Germinal center (tissue), 1 donor: ENCODE results near the gene CA6.
"Not testable (repeated sequence)": the region's sequence is repeated elsewhere in the genome, so short reads cannot be mapped to it uniquely, and the experiment has no call there.

Experiments used
- DNase-seq: peaks from one replicate; pipeline ENCODE4 v3.0.0; 2012; ENCODE audit warnings: mixed read lengths, low spot score

CA6 gene

DNA sequence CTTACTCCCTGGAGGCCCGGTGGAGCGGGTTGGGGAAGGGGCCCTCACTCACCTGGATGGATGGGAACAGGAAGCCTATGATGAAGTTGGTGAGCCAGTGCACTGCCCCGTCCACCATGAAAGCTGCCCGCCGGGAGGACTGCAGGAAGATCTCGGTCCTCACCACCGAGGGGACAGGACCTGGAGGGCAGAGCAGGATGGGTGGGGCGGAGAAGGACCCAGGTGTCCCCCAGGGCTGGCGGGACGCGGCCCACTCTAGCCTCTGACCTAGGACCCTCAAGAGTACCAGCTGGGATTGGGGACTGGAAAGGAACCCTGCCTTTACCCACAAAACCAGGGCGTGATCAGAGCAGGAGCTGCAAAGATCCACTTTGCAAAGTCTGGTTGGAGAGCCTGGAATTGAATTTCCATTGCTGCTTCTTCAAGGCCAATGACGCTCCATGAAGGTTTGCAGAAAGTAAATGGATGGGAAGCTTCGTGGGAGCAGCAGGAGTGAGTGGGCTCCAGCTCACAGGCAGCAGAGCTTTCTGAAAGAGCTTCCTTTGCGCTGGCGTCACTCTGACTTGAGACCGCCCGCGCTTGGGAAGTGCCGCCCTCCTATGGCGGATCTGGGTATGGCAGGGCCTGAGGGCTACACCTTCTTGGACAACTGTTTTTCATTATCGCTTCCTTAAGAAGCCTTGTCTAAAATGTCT lies 59.2 kb downstream of the CA6 start:
- peak; percentile 86 for DNase-seq

DNA sequence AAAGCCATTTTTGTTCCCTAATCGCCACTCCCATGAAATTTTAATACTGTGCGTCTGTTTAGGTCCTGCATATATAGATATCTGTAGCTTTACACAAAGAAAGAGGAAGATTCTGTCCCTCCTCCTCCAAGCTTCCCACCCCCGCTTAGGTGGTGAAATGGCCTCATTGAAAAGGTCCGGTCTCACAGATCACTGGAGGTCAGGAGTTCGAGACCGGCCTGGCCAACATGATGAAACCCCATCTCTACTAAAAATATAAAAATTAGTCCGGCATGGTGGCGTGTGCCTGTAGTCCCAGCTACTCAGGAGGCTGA lies 59.7 kb downstream of the CA6 start:
- no peak for DNase-seq

DNA sequence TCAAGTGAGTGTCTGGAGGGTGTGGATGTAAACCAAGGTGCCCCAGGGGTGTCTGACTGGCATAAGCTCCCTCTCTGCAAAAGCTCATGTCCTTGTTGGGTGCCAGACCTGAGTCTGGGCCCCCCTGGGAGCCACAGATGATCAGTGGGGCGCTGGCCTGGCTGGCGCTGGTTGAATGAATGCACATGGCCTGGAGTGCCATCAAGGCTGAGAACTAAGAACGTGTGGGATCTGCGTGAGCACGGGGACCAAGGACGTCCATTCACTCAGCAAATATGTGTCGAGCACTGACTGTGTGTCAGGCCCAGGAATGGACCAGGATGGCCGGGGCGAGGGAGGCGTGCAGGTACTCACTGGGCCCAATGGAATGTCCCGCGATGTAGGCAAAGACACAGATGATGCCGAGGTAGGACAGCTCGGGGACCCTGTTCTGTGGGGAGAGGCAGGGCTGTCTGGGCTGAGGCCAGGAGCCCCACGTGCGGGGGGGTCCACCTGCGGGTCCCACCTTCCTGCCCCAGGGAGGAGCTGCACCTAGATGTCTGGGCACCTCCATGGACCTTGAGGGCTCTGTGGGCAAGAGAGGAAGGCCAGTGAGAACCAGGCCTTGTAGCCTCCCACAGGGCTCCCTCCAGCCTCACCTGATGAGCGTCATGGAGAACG lies 61.4 kb downstream of the CA6 start:
- DNase-seq, result no peak

DNA sequence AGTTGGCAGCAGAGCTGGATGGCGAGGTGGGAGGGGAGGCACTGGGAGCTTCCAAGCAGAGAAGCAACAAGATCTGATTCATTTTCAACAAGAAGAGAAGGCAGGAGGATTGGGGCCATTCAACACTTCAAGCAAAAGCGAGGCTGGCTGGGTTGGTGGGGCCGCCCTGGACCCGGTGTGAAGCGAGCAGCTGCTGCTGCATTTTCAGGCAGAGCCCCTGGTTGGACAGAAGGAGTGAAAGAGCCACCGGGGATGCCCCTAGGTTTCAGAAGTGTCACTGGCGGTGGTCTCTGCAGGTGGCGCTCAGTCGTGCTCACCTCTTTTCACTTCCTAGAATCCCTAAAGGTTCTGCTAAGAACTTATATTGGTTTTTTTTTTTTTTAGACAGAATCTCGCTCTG lies 62.6 kb downstream of the CA6 start:
- DNase-seq, result no peak

DNA sequence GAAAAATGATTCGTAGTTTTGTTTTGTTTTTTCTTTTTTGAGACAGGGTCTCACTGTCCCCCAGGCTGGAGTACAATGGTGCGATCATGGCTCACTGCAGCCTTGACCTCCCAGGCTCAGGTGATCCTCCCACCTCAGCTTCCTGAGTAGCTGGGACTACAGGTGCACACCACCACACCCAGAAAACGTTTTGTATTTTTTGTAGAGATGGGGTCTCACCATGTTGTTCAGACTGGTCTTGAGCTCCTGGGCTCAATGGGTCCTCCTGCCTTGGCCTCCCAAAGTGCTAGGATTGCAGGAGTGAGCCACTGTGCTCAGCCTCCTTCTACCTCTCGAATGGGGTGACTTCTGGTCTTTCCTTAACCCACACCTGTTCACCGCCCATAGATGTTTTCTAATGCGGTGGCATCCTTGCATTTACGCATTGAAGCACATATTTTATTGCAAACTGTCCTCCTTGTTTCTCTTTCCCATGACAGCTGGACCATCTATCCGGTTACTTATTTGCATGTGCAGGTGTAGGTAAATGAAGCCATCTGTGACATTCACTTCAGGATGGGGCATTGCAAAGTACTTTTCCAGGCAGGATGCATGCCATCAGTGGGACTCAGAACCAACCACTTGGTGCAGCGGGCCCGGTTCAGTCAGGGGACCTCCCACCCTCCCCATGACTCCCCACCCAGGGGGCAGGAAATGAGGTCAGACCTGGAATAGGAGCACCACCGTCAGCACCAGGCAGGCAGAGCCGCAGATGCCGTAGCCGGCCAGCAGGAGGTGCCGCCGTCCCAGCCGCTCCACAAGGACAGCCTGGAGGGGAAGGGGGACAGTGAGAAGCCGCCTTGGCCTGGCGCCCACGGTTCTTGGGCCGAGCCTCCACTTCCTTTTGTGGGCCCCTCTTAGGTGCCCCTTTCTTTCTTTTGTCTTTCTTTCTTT lies 64.0 kb downstream of the CA6 start:
- peak; percentile 76 for DNase-seq

DNA sequence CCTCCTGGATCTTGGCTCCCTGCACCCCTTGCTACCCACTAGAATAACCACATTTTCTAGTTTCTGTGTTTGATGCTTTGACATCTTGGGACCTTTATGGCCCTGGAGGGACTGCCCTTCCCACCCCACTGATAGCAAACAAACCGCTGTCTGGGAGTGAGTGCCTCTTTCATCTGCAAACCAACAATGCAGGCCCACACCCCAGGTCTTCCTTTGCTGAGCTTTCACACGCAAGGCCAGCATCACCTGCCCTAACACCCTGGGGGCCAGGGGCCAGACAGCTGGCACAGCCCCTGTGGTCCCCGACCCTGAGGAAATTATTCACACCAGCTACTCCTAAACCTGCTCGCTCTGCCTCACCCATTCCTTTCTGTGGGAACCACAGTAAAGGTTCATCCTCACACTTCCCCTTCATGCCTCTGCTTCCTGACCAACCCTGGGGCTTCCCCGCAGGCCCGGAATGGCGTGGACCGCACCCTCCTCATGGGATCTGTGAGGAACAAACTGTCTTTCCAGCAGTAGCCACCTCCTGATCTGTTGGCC lies 65.2 kb downstream of the CA6 start:
- no peak for DNase-seq

DNA sequence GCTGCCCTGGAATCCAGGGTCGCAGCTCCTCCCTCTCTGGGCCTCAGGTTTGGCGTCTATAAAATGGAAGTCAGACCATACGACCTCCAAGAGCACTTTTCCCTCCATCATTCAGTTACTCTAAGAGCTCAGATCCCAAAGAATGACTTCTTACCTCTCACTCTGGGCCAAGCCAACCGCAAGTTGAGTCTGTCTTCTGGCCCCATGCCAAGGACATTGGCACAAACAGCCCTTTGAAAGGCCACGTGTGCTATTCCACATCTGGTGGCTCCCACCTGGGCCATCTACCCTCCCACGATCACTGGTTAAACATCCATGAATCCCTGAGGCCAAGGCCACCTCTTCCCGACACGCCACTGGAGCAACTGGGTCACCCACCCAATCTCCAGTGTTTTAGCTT lies 68.2 kb downstream of the CA6 start:
- DNase-seq, result no peak

DNA sequence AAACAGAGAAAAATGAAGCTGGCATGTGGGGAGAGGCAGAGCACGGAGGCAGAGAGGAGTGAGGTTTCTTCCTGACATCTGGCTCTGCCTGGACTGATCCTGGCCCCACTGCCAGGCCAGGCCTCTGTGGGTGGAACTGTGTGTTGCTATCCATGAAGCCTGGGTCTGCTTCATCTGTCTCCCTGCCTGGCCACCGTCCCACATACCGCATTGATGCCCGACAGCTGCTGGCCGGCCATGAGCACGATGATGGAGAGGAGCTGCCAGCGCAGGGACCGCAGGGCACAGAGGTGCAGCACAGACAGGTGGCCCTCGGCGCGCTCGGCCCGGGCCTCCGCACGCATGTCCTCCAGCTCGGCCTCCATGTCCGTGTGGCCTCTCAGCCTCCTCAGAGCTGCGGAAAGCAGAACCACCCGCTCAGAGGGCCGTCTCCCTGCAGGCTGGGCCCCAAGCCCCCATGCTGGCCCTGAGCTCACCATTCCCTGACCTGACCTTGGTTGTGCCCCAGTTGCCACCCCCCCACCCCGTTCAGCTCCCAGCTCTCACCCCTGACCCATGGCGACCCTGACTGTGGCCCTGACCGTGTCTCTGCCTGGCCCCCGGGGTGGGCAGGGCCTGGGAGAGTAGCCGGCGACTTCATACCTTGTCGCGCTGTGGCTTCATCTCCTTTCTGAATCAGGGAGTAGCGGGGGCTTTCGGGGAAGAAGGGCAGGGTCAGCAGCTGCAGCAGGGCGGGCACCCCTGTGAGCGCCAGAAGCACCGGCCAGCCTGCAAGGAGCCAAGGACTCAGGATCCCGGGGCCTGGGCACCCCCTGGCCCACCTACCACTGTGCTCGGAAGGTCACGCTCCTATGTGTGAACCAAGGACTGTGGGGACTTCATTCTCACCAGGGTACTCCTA lies 69.1 kb downstream of the CA6 start:
- no peak for DNase-seq

DNA sequence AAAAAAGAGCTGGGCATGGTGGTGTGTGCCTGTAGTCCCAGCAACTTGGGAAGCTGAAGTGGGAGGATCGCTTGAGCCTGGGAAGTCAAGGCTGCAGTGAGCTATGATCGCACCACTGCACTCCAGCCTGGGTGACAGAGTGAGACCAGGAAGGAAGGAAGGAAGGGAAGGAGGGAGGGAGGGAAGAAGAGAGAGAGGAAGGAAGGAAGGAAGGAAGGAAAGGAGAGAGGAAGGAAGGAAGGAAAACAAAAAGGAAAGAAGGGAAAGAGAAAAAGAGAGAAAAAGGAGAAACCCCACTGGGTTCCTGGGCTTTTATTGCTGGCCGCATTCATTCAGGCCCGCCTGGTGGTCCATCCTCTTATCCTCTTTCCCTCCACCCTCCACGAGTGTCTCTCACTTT lies 70.8 kb downstream of the CA6 start:
- DNase-seq, result no peak

DNA sequence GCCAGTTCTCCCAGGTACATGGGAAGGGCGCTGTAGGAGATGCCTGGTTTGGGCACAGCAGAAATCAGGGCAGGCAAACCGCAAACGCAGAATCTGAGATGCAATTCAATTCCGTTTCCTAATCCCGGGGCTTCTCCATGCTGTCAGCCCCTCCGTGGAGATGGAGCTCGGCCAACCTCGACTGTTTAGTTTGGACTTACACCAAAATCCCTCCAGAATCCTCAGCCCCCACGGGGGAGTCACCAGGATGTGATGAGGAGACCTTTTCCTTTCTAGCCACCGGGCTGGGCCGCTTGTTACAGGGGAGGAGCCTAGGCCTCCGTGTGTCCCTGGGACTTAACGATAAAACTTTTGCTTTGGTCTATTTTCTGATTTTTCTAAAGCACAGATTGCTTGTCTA lies 72.7 kb downstream of the CA6 start:
- DNase-seq, result no peak

DNA sequence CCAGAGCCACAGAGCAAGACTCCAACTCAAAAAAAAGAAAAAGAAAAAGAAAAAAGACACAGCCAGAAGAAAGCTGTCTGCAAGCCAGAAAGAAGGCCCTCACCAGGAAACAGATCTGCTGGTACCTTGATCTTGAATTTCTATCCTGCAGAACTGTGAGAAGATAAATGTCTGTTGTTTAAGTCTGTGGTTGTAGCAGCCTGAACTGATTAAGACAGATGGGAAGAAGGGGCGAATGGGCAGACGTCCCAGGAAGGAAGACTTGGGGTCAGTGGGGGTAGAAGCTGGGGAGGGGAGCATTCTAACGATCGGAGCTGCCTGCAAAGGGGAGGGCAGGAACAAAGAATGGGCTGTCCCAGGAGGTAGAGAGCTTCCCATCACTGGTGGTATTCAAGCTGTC lies 74.2 kb downstream of the CA6 start:
- DNase-seq, result no peak

DNA sequence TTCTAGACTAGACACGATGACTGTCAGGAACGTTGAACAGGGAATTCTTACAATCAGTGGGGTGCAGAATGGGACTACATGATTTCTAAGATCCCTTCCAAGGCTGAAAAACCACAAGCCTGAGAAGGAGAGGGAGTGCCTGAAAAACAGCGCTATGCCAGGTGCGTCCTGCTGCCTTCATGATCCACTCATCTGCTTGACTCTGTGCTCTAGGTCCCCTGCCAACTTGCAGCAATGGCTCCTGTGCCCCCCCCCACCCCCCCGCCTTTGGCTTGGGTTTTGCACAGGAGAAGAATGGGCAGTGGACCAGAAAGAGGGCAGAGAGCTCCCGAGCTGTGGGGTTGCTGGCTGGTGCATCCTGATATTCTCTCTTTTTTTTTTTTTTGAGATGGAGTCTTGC lies 74.6 kb downstream of the CA6 start:
- no peak for DNase-seq

DNA sequence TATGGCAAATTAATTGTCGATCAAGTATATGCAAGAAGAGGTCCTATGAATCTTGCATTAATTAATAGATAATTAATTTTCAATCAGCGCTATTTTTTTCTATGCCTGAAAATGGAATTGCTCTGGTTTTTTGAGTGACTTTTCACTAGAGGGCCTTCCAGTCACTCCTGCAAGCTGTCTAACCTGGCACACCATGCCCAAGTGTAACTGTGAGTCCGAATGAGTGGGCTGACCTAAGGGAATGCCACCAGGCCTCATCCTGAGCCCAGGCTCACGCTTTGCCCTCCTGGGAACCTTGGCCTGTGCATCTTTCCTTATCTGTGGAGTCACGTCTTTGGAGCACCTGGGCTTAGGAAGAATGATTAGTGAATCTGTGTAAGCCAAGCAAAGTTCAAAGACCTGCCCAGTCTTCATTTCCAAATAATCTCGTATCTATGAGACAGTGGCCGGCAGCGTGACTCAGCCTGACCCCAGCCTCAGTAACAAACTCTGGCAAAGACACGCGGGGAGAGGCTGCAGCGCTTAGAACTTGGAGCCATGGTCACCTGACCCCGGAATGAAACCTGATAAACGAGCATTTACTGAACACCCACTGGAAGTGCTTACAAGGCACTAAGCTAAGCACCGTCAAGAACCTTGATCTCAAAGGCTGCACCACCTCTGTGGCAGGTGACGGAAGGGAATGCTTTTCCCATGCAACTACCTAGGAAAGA lies 76.5 kb downstream of the CA6 start:
- DNase-seq, result not testable (repeated sequence)

DNA sequence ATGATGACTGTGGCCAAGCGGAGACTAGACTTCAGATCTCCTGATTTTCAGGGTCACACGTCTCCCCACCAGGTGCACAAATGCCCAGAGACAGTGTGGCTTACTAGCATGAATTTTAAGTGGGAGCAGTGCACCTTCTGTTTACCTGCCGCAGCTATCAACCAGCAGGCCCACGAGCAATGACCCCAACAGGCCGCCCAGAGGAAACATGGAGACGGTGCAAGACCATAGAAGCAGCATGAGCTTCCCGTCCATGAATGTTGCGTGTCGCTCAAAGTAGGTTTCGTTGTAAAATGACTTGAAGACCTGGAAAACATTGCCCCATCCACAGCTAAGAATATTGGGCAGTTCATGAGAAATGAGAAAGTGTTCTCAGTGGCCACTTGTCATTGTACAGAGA lies 77.1 kb downstream of the CA6 start:
- DNase-seq, result no peak
